GM12878 (cell line): ENCODE measurements around the gene CDC16. TPM values are rescaled to one million over a fixed set of nuclear protein-coding genes. Genes with fewer than 3 reads are reported as not detected.

Experiments
- ATF2 ChIP-seq: IDR thresholded peaks from 2 replicates; pipeline ENCODE4 v1.6.1; 2012; ENCODE audit warnings: low read length, inconsistent platforms
- BHLHE40 ChIP-seq, 2 experiments: fragments of 450-650 bp in 1 of 2; IDR thresholded peaks; 2 replicates each; pipeline ENCODE4 v1.6.1; 2011 to 2017; ENCODE audit warnings: low read depth in 2 of 2, borderline replicate concordance in 1 of 2, improper control_type of control experiment in 1 of 2, low read length in 1 of 2, mild to moderate bottlenecking in 1 of 2
- FOXK2 ChIP-seq: fragments of 450-650 bp; IDR thresholded peaks from 2 replicates; pipeline ENCODE4 v1.6.1; 2017; ENCODE audit warnings: mild to moderate bottlenecking, moderate library complexity
- NBN ChIP-seq: fragments of 450-650 bp; IDR thresholded peaks from 2 replicates; pipeline ENCODE4 v1.6.1; 2016
- RB1 ChIP-seq: fragments of 450-650 bp; formaldehyde crosslinking; IDR thresholded peaks from 2 replicates; pipeline ENCODE4 v1.6.1; 2017; ENCODE audit warnings: mild to moderate bottlenecking, borderline replicate concordance
- SKIL ChIP-seq: fragments of 450-650 bp; IDR thresholded peaks from 2 replicates; pipeline ENCODE4 v1.6.1; 2017; ENCODE audit warnings: mild to moderate bottlenecking, low read depth, inconsistent platforms; ENCODE audit not compliant: poor library complexity, severe bottlenecking
- SMAD5 ChIP-seq: IDR thresholded peaks from 2 replicates; pipeline ENCODE4 v1.6.1; 2016; ENCODE audit warnings: antibody characterized with exemption, low read depth
- SPI1 ChIP-seq: IDR thresholded peaks from 2 replicates; pipeline ENCODE4 v1.6.1; 2011; ENCODE audit warnings: low read depth, mild to moderate bottlenecking, low read length, moderate library complexity, borderline replicate concordance; ENCODE audit not compliant: insufficient read depth
- polyA plus RNA-seq, 11 experiments: library from polyadenylated mRNA; depleted of rRNA in 4 of 11; unstranded in 6 of 11; stranded (reverse) in 5 of 11; fragments of >200 nt; fragmentation: Nextera tagmentation in 4 of 11; fragmentation: Illumina TruSeq in 1 of 11; extraction: Ambion mirVana in 4 of 11; extraction: Trizol in 1 of 11; gene quantifications; 1 replicate in 1 of 11; 2 replicates in 10 of 11; pipeline versions ENCODE4 v1.2.1 to v1.2.3, GENCODE V29; 2011 to 2016; ENCODE audit warnings: inconsistent platforms in 2 of 11, missing spikeins in 2 of 11, low read depth in 1 of 11
- total RNA-seq, 4 experiments: library from RNA; depleted of rRNA in 3 of 4; stranded (reverse); fragments of >200 nt in 3 of 4; fragmentation: Illumina TruSeq in 1 of 4; extraction: Trizol in 1 of 4; gene quantifications; 2 replicates each; pipeline versions ENCODE4 v1.2.1 to v1.2.3, GENCODE V29; 2013 to 2021
- TF ChIP-seq, protein P1 (sequence below): fragments of 450-650 bp; IDR thresholded peaks from 2 replicates; pipeline ENCODE4 v1.6.1; 2016; ENCODE audit warnings: mild to moderate bottlenecking

CDC16 gene
- total and polyA plus RNA-seq, 10 of the 15 experiments (the other 5 are each of a cell fraction or from before 2014, with no cell fraction given), result 15.4 to 92.9 (median 31.4) TPM

DNA sequence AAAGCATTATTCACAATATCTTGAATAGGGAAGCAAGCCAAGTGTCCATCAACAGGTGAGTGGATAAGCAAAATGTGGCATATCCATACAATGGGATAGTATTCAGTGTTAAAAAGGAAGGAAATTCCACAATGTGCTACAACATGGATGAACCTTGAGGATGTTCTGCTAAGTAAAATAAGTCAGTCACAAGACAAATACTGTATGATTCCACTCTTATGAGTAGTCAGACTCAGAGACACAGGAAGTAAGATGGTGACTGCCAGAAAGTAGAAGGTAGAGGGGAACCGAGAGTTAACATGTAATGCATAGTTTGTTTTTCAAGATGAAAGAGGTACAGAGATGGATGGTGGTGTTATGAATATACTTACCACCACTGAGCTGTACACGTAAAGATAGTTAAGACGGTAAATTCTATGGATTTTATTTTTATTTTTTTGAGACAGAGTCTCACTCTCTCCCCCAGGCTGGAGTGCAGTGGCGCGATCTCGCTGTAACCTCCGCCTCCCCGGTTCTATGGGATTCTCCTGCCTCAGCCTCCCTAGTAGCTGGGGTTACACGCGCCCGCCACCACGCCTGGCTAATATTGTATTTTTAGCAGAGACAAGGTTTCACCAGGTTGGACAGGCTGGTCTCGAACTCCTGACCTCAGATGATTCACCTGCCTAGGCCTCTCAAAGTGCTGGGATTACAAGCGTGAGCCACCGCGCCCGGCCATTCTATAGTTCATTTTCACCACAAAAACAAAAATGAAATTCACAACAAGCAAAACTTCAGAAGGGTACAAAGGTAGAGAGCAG is 78.6 kb downstream of the CDC16 start (continued):
- TF ChIP-seq NBN, result peak; percentile 60; the same call in 1 of the 2 replicates
- peak; percentile 57; the same call in 1 of the 2 replicates for TF ChIP-seq SMAD5
- TF ChIP-seq RB1, result no peak; the same call in 1 of the 2 replicates
- TF ChIP-seq FOXK2, result peak; percentile 95
- TF ChIP-seq ATF2, result peak; percentile 55; the same call in 1 of the 2 replicates
- TF ChIP-seq SPI1, result peak; percentile 76; the same call in 1 of the 2 replicates
- TF ChIP-seq SKIL, result peak; percentile 65
- peak; percentile 72 to 76 for TF ChIP-seq BHLHE40 (IDR thresholded peaks at IDR 0.05; ENCODE audit: borderline replicate concordance in 1 of 2, low read depth in 2 of 2, low read length in 1 of 2)
- TF ChIP-seq, protein P1, sequence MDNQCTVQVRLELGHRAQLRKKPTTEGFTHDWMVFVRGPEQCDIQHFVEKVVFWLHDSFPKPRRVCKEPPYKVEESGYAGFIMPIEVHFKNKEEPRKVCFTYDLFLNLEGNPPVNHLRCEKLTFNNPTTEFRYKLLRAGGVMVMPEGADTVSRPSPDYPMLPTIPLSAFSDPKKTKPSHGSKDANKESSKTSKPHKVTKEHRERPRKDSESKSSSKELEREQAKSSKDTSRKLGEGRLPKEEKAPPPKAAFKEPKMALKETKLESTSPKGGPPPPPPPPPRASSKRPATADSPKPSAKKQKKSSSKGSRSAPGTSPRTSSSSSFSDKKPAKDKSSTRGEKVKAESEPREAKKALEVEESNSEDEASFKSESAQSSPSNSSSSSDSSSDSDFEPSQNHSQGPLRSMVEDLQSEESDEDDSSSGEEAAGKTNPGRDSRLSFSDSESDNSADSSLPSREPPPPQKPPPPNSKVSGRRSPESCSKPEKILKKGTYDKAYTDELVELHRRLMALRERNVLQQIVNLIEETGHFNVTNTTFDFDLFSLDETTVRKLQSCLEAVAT, result peak; percentile 83
